ENCODE measurements around the gene RICTOR. TPM values are rescaled to one million over a fixed set of nuclear protein-coding genes. Genes with fewer than 3 reads are reported as not detected.
A peak's percentile ranks its signal among the peaks of the same experiment; 100 is the strongest.

RICTOR gene
- total and polyA plus RNA-seq, 9 of the 15 experiments (the other 6 are each of a cell fraction or from before 2014, with no cell fraction given) = 13.9 to 46.6 (median 22.6) TPM

- Histone ChIP-seq H3K36me3 (ENCODE audit: control insufficient read depth, insufficient read depth, low read length) (no peaks in the 10 kb centered on the region), H3K27ac (ENCODE audit: extremely low read depth, low read depth, low read length) (peak overlapping the region; percentile 55; the same call in 1 of the 3 replicates), H3K4me1 (replicated peaks in 1 of 2; ENCODE audit: control insufficient read depth in 2 of 2, insufficient read depth in 2 of 2, low read length in 2 of 2) (peaks cover 10 to 60% of the 10 kb centered on the region in 2 experiments), H4K20me1 (replicated peaks; ENCODE audit: control insufficient read depth, insufficient read depth, low read length) (no peaks in the 10 kb centered on the region), H2AFZ (ENCODE audit: low read depth, low read length) (peak overlapping the region; percentile 70), H3K4me2 (ENCODE audit: insufficient read depth, low read length) (peak overlapping the region; percentile 47), H3K9me1 (ENCODE audit: control insufficient read depth, insufficient read depth, low read length) (no peaks in the 10 kb centered on the region), H3K27me3 (ENCODE audit: control insufficient read depth in 2 of 2, insufficient read depth in 2 of 2, low read length in 2 of 2) (no peaks in the 10 kb centered on the region), H3K79me2 (ENCODE audit: control insufficient read depth, insufficient read depth, low read length) (no peaks in the 10 kb centered on the region), H3K9ac (ENCODE audit: insufficient read depth in 1 of 2, low read depth in 2 of 2, low read length in 2 of 2) (no peak overlapping the region), H3K4me3 (no peak overlapping the region), H3K9me3 (replicated peaks; ENCODE audit: control insufficient read depth, insufficient read depth, low read depth, low read length) (no peaks in the 10 kb centered on the region)
- ATAC-seq = peak; percentile 32
- ChIA-PET CTCF (ENCODE audit: low intra/inter-chr PET ratio) (no interaction called here), POLR2A (interaction anchor here (1.0 to 1.6 kb wide), 2 partner anchors 16 to 20 kb away, joined by 4 to 5 read pairs; no protein-coding TSS in a partner anchor)
- intact Hi-C loops (cut with micrococcal nuclease) = loop anchor here (1.0 to 5.0 kb wide), 2 partner anchors 21 to 39 kb away; no protein-coding TSS in a partner anchor
- BruUV-seq (replicated peaks) = no TSS peak
- peak; percentile 11 for FAIRE-seq
- 3% methylated on average over 3 of the region's 3 CpGs for WGBS (ENCODE audit: insufficient coverage, low coverage, missing lambda C conversion rate)
- in situ Hi-C loops (cut with MboI) = no loop called here
- DNase-seq (ENCODE audit: extremely low read depth in 1 of 4, low spot score in 3 of 4) = peak in 1 of 4 experiments; percentile 58
- TF ChIP-seq TARDBP (IDR thresholded peaks at IDR 0.05) (no peak), FUS (optimal IDR thresholded peaks at IDR 0.05; ENCODE audit: low read depth, low read length) (no peak), GATAD2B (IDR thresholded peaks at IDR 0.05; ENCODE audit: borderline replicate concordance) (0 out of 2 replicates have a peak, but pooled peaks have one; percentile 26), SOX6 (IDR thresholded peaks at IDR 0.05) (peak; percentile 48; the same call in 1 of the 2 replicates), BRF2 (IDR thresholded peaks at IDR 0.05; ENCODE audit: borderline replicate concordance, insufficient read depth, insufficient read length) (no peak), STAT5A (IDR thresholded peaks at IDR 0.05; ENCODE audit: borderline replicate concordance, low read length) (peak; percentile 63), JUN (IDR thresholded peaks at IDR 0.05; ENCODE audit: borderline replicate concordance, low read depth, low read length) (peak; percentile 44; the same call in 1 of the 2 replicates), JUN (CRISPR knock-in tag; IDR thresholded peaks at IDR 0.05; ENCODE audit: borderline replicate concordance) (no peak), RFX5 (IDR thresholded peaks at IDR 0.05; ENCODE audit: low read depth, low read length) (no peak), HMG20A (CRISPR knock-in tag; conservative IDR thresholded peaks at IDR 0.05) (no peak), BRD9 (IDR thresholded peaks at IDR 0.05; ENCODE audit: low read depth, partially characterized antibody) (peak; percentile 16), CBFA2T2 (conservative IDR thresholded peaks at IDR 0.05) (peak; percentile 31; the same call in 1 of the 2 replicates), ZEB2 (IDR thresholded peaks at IDR 0.05) (peak; percentile 45; the same call in 1 of the 2 replicates), DACH1 (IDR thresholded peaks at IDR 0.05; ENCODE audit: partially characterized antibody) (peak; percentile 73), CBFA2T3 (IDR thresholded peaks at IDR 0.05) (peak; percentile 67), CHD4 (IDR thresholded peaks at IDR 0.05; ENCODE audit: insufficient read depth, insufficient replicate concordance, low read depth, low read length, poor library complexity, severe bottlenecking) (no peak), NKRF (IDR thresholded peaks at IDR 0.05; ENCODE audit: borderline replicate concordance) (no peak), E2F4 (CRISPR knock-in tag; IDR thresholded peaks at IDR 0.05; ENCODE audit: low read depth) (no peak), GATAD2A (IDR thresholded peaks at IDR 0.05) (peak; percentile 48; the same call in 1 of the 2 replicates)
Observed at GRCh38 chr5:39116344-39117170, 42.4 kb upstream of the RICTOR start.
